Choroid plexus epithelial cell (primary cell): ENCODE results near the gene ZG16B.

Experiments
- DNase-seq: peaks from one replicate; pipeline ENCODE4 v3.0.0-alpha.2; 2010; ENCODE audit warnings: low read depth
- H3K4me3 ChIP-seq: 2 replicates; pipeline ENCODE4 v1.5.1; 2011; ENCODE audit warnings: low read depth, mild to moderate bottlenecking, control low read depth, low read length, moderate library complexity
- CTCF ChIP-seq: conservative IDR thresholded peaks from 2 replicates; pipeline ENCODE4 v1.5.1; 2011; ENCODE audit warnings: low read depth, mild to moderate bottlenecking, control low read depth, inconsistent platforms, low read length, moderate library complexity

ZG16B gene

GRCh38 chr16:2829501-2830354 lies at the start of gene ZG16B:
Gene ZG16B (plus strand): TSS chr16:2830303. CDS start chr16:2830442, 139 bp downstream.
- peak; percentile 31 for DNase-seq
- no peak within 1 kb of the TSS for H3K4me3 ChIP-seq
- no peak for TF ChIP-seq CTCF

- no peak for TF ChIP-seq CTCF
- DNase-seq: no peak
- H3K4me3 ChIP-seq: no peak overlapping the region
Observed at GRCh38 chr16:2782583-2783351, 47.3 kb upstream of the ZG16B start.

GRCh38 chr16:2783581-2784357 lies 46.3 kb upstream of the ZG16B start:
- no peak for TF ChIP-seq CTCF
- H3K4me3 ChIP-seq: no peak overlapping the region
- DNase-seq: no peak

GRCh38 chr16:2784358-2785100 lies 45.6 kb upstream of the ZG16B start:
- DNase-seq: no peak
- TF ChIP-seq CTCF: no peak
- H3K4me3 ChIP-seq: no peak overlapping the region

- DNase-seq: no peak
- TF ChIP-seq CTCF: no peak
- no peak overlapping the region for H3K4me3 ChIP-seq
Observed at GRCh38 chr16:2785101-2785991, 44.8 kb upstream of the ZG16B start.
